Spleen (tissue), 11 donors: ENCODE results near the gene MSRB2. TPM values are rescaled to one million over a fixed set of nuclear protein-coding genes. Genes with fewer than 3 reads are reported as not detected.

Experiments
- DNase-seq: peaks from one replicate; pipeline ENCODE4 v3.0.0-alpha.2; 2020
- H3K27ac ChIP-seq, 8 donors: fragments of 200-600 bp; sonication (generic) in 7 of 8; 1 replicate in 4 of 8; 2 replicates in 4 of 8; pipeline versions ENCODE4 v1.5.0 to v1.8.0; 2016 to 2021; ENCODE audit warnings: inconsistent platforms in 4 of 8, mild to moderate bottlenecking in 4 of 8, moderate library complexity in 1 of 8
- H3K27me3 ChIP-seq, 7 donors: fragments of 200-600 bp; sonication (generic) in 6 of 7; replicated peaks in 1 of 7; 1 replicate in 4 of 7; 2 replicates in 3 of 7; pipeline versions ENCODE4 v1.5.0 to v1.8.0; 2016 to 2021; ENCODE audit warnings: inconsistent platforms in 3 of 7, mild to moderate bottlenecking in 1 of 7
- H3K36me3 ChIP-seq, 6 donors: fragments of 200-600 bp; sonication (generic) in 5 of 6; 1 replicate in 4 of 6; 2 replicates in 2 of 6; pipeline versions ENCODE4 v1.5.0 to v1.8.0; 2016 to 2021; ENCODE audit warnings: inconsistent platforms in 2 of 6
- H3K4me1 ChIP-seq, 6 donors: fragments of 200-600 bp; sonication (generic) in 5 of 6; 1 replicate in 3 of 6; 2 replicates in 3 of 6; pipeline versions ENCODE4 v1.5.0 to v1.8.0; 2016 to 2021; ENCODE audit warnings: inconsistent platforms in 3 of 6
- H3K4me3 ChIP-seq, 8 donors: fragments of 200-600 bp; sonication (generic) in 7 of 8; 1 replicate in 4 of 8; 2 replicates in 4 of 8; pipeline versions ENCODE4 v1.5.0 to v1.8.0; 2016 to 2021; ENCODE audit warnings: inconsistent platforms in 4 of 8, mild to moderate bottlenecking in 4 of 8, moderate library complexity in 2 of 8
- H3K9me3 ChIP-seq, 8 donors: fragments of 200-600 bp; sonication (generic) in 7 of 8; 1 replicate in 4 of 8; 2 replicates in 4 of 8; pipeline versions ENCODE4 v1.5.0 to v1.8.0; 2016 to 2021; ENCODE audit warnings: inconsistent platforms in 4 of 8
- CTCF ChIP-seq, 11 experiments: fragments of 200-600 bp in 7 of 11; fragments of 450-650 bp in 4 of 11; sonication (generic) in 4 of 11; IDR thresholded peaks in 8 of 11; conservative IDR thresholded peaks in 3 of 11; 1 replicate in 7 of 11; 2 replicates in 4 of 11; pipeline versions ENCODE4 v1.4.0 to v1.8.0; 2016 to 2021; ENCODE audit warnings: antibody characterized with exemption in 11 of 11, inconsistent platforms in 4 of 11, mild to moderate bottlenecking in 1 of 11
- POLR2A ChIP-seq, 3 donors: fragments of 450-650 bp; IDR thresholded peaks; one replicate each; pipeline ENCODE4 v1.5.1; 2017; ENCODE audit warnings: antibody characterized with exemption in 3 of 3, mild to moderate bottlenecking in 1 of 3
- POLR2AphosphoS5 ChIP-seq, 3 donors: sonication (generic); formaldehyde crosslinking; IDR thresholded peaks; one replicate each; pipeline ENCODE4 v1.5.1; 2017; ENCODE audit warnings: antibody characterized with exemption in 3 of 3
- WGBS, 5 donors: extraction: QIAGEN DNeasy Blood & Tissue Kit in 3 of 5; methylation state at CpG; one replicate each; pipeline versions ENCODE4 v1.1.5 to v1.1.7; 2013 to 2018; 5-methylcytosine and 5-hydroxymethylcytosine counted together
- intact Hi-C: fragments of 100-400 bp; cut with DNase I; formaldehyde crosslinking; loops from one replicate; pipeline ENCODE4 v1.15.0; 2023; ENCODE audit warnings: low total_unique reads
- polyA plus RNA-seq, 3 donors: library from polyadenylated mRNA; stranded (reverse); fragments of 200-250 nt; gene quantifications; one replicate each; pipeline ENCODE4 v1.2.1, GENCODE V29; 2013
- total RNA-seq, 7 donors: library from RNA; depleted of rRNA in 3 of 7; stranded (reverse); fragments of >200 nt in 3 of 7; fragmentation: NEBNext Ultra II Directional in 4 of 7; extraction: Animal tissue kit (Norgen Biotek cat#: 25700) in 4 of 7; gene quantifications; one replicate each; pipeline versions ENCODE4 v1.1.0 to v1.2.1, GENCODE V29; 2016 to 2021
- donor health status: healthy with polysubstance abuse.
- donor health status: DM: no; HTN: no; CAD: no; lungs with moderate emphysema.
- donor health status: DM: no; HTN: no; CAD: no.
- donor health status: Bipolar disorder and iron deficiency.
- donor health status: healthy.
- donor health status: DM: no; HTN: no; CAD: no.
- donor health status: DM: yes; HTN: yes; CAD: no.

The MSRB2 gene
- total and polyA plus RNA-seq, 10 donors, result 12.2 to 29.4 (median 14.4) TPM

- WGBS, 5 donors, result 90 to 93% (median 92%) methylated on average over 13 of the region's 13 CpGs
- peak; percentile 66 for DNase-seq
Observed at GRCh38 chr10:23110722-23111516, 15.5 kb downstream of the MSRB2 start.

GRCh38 chr10:23111517-23112286 lies 16.3 kb downstream of the MSRB2 start:
- WGBS, 5 donors, result 88 to 99% (median 91%) methylated on average over 2 of the region's 2 CpGs
- Histone ChIP-seq H3K4me3 (no peak overlapping the region), H3K36me3 (peaks cover 0 to 94% (median 42%) of the 10 kb centered on the region in 6 donors), H3K27ac (no peak overlapping the region), H3K27me3 (no peaks in the 10 kb centered on the region), H3K4me1 (no peaks in the 10 kb centered on the region), H3K9me3 (no peaks in the 10 kb centered on the region)
- intact Hi-C loops, result no loop called here
- TF ChIP-seq POLR2AphosphoS5 (IDR thresholded peaks at IDR 0.05) (no peak), CTCF (IDR thresholded peaks at IDR 0.05 in 8 of 11, conservative IDR thresholded peaks at IDR 0.05 in 3 of 11) (no peak), POLR2A (IDR thresholded peaks at IDR 0.05) (no peak)
- DNase-seq, result no peak

More at GRCh38 chr10:23110722-23111516, 15.5 kb downstream of the MSRB2 start:
- Histone ChIP-seq H3K4me1 (no peaks in the 10 kb centered on the region), H3K27me3 (no peaks in the 10 kb centered on the region), H3K4me3 (no peak overlapping the region), H3K27ac (no peak overlapping the region), H3K36me3 (peaks cover 0 to 94% (median 49%) of the 10 kb centered on the region in 6 donors), H3K9me3 (no peaks in the 10 kb centered on the region)
- intact Hi-C loops, result no loop called here
- TF ChIP-seq POLR2AphosphoS5 (IDR thresholded peaks at IDR 0.05), result no peak
- TF ChIP-seq CTCF (IDR thresholded peaks at IDR 0.05 in 8 of 11, conservative IDR thresholded peaks at IDR 0.05 in 3 of 11), result no peak
- no peak for TF ChIP-seq POLR2A (IDR thresholded peaks at IDR 0.05)

GRCh38 chr10:23114228-23114850 lies 19.0 kb downstream of the MSRB2 start:
- Histone ChIP-seq H3K27me3 (no peaks in the 10 kb centered on the region), H3K9me3 (no peaks in the 10 kb centered on the region), H3K27ac (no peak overlapping the region), H3K4me1 (no peaks in the 10 kb centered on the region), H3K36me3 (peaks cover 0 to 94% (median 42%) of the 10 kb centered on the region in 6 donors), H3K4me3 (no peak overlapping the region)
- WGBS, 5 donors, result 85 to 98% (median 91%) methylated on average over 7 of the region's 7 CpGs
- TF ChIP-seq POLR2A (IDR thresholded peaks at IDR 0.05) (no peak), CTCF (IDR thresholded peaks at IDR 0.05 in 8 of 11, conservative IDR thresholded peaks at IDR 0.05 in 3 of 11) (no peak), POLR2AphosphoS5 (IDR thresholded peaks at IDR 0.05) (no peak)
- intact Hi-C loops, result no loop called here
- DNase-seq, result no peak
